ENCODE data around the gene DMRTC2. TPM values are rescaled to one million over a fixed set of nuclear protein-coding genes. Genes with fewer than 3 reads are reported as not detected.

DMRTC2 gene
- total RNA-seq, 4 donors from 2014 or later, result not detected

DNA sequence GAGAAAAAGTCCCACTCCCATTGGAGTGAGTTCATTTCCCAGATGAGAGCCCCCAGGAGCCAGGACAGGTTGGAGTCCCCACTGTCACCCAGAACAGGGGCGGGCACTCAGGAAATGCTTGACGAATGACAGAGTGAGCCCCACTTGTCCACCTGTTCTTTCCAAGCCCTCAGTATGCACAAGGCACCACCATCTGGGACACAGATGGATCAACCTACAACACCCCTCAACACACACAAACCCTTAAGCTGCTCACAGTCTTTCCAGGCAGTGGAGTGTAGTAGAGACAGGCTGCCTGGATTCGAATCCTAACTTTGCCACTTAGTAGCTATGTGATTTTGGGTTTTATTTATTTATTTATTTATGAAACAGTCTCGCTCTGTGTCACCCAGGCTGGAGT lies 46.1 kb downstream of the DMRTC2 start:
- H3K36me3 ChIP-seq, result peaks cover 0 to 77% of the 10 kb centered on the region in 2 donors
- no peaks in the 10 kb centered on the region for H3K9me3 ChIP-seq
- no peak for ATAC-seq
- WGBS, 2 donors (ENCODE audit: low coverage in 1 of 2), result 96 to 100% methylated on average over 2 to 4 of the region's 4 CpGs
- H3K27me3 ChIP-seq, result no peaks in the 10 kb centered on the region
- no peak overlapping the region for H3K27ac ChIP-seq
- TF ChIP-seq, protein P1, sequence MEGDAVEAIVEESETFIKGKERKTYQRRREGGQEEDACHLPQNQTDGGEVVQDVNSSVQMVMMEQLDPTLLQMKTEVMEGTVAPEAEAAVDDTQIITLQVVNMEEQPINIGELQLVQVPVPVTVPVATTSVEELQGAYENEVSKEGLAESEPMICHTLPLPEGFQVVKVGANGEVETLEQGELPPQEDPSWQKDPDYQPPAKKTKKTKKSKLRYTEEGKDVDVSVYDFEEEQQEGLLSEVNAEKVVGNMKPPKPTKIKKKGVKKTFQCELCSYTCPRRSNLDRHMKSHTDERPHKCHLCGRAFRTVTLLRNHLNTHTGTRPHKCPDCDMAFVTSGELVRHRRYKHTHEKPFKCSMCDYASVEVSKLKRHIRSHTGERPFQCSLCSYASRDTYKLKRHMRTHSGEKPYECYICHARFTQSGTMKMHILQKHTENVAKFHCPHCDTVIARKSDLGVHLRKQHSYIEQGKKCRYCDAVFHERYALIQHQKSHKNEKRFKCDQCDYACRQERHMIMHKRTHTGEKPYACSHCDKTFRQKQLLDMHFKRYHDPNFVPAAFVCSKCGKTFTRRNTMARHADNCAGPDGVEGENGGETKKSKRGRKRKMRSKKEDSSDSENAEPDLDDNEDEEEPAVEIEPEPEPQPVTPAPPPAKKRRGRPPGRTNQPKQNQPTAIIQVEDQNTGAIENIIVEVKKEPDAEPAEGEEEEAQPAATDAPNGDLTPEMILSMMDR (IDR thresholded peaks at IDR 0.05), result no peak
- no peak for TF ChIP-seq EP300 (IDR thresholded peaks at IDR 0.05)
- no peak for TF ChIP-seq POLR2A (IDR thresholded peaks at IDR 0.05)
- TF ChIP-seq POLR2AphosphoS5 (IDR thresholded peaks at IDR 0.05), result no peak
- no peak overlapping the region for H3K4me3 ChIP-seq
- peaks cover 0 to 26% (median 3%) of the 10 kb centered on the region in 3 donors for H3K4me1 ChIP-seq

DNA sequence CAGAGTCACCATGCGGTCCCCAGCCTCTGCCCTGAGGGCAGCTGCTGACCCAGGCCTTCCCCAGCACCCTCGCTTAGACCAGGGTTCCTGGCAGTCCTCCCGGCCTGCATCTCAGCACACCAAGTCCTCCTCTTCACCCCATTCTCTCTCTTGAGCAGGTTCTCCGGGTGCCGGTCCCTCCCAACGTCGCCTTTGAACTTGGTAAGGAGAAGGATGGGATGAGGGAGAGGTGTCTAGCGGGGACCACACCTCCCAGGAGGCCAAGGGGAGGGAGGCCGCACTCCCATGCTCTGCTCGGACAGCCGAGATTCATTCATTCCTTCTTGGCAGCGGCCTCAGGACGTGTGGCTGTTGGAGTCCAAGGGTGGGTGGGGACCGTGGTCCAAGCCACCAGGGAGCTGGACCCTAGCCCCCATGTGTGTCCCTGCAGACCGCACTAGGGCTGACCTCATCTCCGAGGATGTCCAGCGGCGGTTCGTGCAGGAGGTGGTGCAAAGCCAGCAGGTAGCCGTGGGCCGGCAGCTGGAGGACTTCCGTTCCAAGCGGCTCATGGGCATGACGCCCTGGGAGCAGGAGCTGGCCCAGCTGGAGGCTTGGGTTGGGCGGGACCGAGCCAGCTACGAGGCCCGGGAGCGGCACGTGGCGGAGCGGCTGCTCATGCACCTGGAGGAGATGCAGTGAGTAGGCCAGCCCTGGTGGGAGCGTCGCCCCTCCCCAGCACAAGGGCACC lies 47.5 kb downstream of the DMRTC2 start:
- Histone ChIP-seq H3K36me3 (peaks cover 0 to 91% of the 10 kb centered on the region in 2 donors), H3K27me3 (no peaks in the 10 kb centered on the region), H3K4me1 (peaks cover 0 to 12% (median 0%) of the 10 kb centered on the region in 3 donors), H3K27ac (no peak overlapping the region), H3K4me3 (no peak overlapping the region), H3K9me3 (no peaks in the 10 kb centered on the region)
- ATAC-seq, result no peak
- 85% methylated on average over 6 of the region's 34 CpGs; no CpG with 5 or more reads in 1 of the 2 donors for WGBS, 2 donors (ENCODE audit: low coverage in 1 of 2)
- TF ChIP-seq, protein P1 (IDR thresholded peaks at IDR 0.05), result no peak
- TF ChIP-seq EP300 (IDR thresholded peaks at IDR 0.05) (no peak), POLR2AphosphoS5 (IDR thresholded peaks at IDR 0.05) (no peak), POLR2A (IDR thresholded peaks at IDR 0.05) (no peak)

DNA sequence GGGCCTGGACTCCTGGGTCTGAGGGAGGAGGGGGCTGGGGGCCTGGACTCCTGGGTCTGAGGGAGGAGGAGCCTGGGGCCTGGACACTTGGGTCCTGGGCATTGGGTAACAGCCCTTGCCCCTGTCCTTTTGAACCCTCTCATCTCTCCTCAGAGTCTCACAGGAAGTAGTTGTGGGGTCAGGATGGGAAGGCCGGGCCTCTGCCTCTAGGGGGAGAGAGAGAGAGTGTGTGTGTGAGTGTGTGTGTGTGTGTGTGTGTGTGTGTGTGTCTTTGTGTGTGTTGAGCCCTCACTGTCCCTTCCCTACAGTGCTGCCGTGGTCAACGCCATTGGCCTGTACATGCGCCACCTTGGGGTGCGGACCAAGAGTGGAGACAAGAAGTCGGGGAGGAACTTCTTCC lies 49.1 kb downstream of the DMRTC2 start:
- Histone ChIP-seq H3K4me1 (no peaks in the 10 kb centered on the region), H3K36me3 (peaks cover 0 to 95% of the 10 kb centered on the region in 2 donors)
- WGBS, 2 donors (ENCODE audit: low coverage in 1 of 2), result 100% methylated on average over 3 of the region's 6 CpGs; no CpG with 5 or more reads in 1 of the 2 donors

DNA sequence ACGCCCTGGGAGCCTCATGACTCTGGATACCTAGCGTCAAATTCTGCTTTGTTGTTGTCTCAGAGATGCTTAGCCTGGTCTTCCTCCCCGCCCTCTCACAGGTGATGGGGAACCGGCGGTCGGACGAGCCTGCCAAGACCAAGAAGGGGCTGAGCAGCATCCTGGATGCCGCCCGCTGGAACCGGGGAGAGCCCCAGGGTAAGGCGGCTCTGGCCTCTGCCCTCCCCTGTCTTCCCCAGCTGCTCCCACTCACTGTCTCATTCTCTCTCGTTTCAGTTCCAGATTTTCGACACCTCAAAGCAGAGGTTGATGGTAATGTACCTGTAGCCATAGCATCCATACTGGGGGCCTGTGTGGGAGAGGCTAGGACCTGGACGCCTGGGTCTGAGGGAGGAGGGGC lies 49.5 kb downstream of the DMRTC2 start:
- Histone ChIP-seq H3K4me1 (no peaks in the 10 kb centered on the region), H3K27me3 (no peaks in the 10 kb centered on the region), H3K36me3 (peaks cover 0 to 95% of the 10 kb centered on the region in 2 donors), H3K9me3 (no peaks in the 10 kb centered on the region), H3K27ac (no peak overlapping the region), H3K4me3 (no peak overlapping the region)
- 80% methylated on average over 6 of the region's 14 CpGs; no CpG with 5 or more reads in 1 of the 2 donors for WGBS, 2 donors (ENCODE audit: low coverage in 1 of 2)
- no peak for ATAC-seq
- TF ChIP-seq POLR2AphosphoS5 (IDR thresholded peaks at IDR 0.05) (no peak), POLR2A (IDR thresholded peaks at IDR 0.05) (no peak), EP300 (IDR thresholded peaks at IDR 0.05) (no peak)
- TF ChIP-seq, protein P1 (IDR thresholded peaks at IDR 0.05), result no peak

More for the DNA sequence above, 49.1 kb downstream of the DMRTC2 start:
- ATAC-seq, result no peak
- Histone ChIP-seq H3K9me3 (no peaks in the 10 kb centered on the region), H3K27ac (no peak overlapping the region), H3K27me3 (no peaks in the 10 kb centered on the region), H3K4me3 (no peak overlapping the region)
- TF ChIP-seq POLR2A (IDR thresholded peaks at IDR 0.05), result no peak
- TF ChIP-seq, protein P1 (IDR thresholded peaks at IDR 0.05), result no peak
- TF ChIP-seq EP300 (IDR thresholded peaks at IDR 0.05), result no peak
- TF ChIP-seq POLR2AphosphoS5 (IDR thresholded peaks at IDR 0.05), result no peak
